ENCODE results near the gene TBX6.
"Not testable (repeated sequence)": the region's sequence is repeated elsewhere in the genome, so short reads cannot be mapped to it uniquely, and the experiment has no call there.

TBX6 gene

DNA sequence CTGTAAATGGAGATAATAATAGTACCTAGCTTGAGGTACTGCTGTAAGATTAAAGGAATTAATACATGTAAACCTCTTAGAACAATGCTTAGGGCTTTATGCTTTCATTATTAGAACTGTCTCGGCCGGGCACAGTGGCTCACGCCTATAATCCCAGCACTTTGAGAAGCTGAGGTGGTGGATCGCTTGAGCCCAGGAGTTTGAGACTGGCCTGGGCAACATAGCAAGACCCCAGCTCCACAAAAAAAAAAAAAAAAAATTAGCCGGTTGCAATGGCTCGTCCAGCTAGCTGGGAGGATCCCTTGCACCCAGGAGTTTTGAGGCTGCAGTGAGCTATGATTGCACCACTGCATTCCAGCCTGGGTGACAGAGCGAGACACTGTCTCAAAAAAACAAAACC is 23.1 kb upstream of the TBX6 start:
- DNase-seq; in situ Hi-C loops (cut with MboI; ENCODE audit: low pct_unique_long_range_greater_than_20kb, low sequenced_read_pairs): not testable (repeated sequence)

DNA sequence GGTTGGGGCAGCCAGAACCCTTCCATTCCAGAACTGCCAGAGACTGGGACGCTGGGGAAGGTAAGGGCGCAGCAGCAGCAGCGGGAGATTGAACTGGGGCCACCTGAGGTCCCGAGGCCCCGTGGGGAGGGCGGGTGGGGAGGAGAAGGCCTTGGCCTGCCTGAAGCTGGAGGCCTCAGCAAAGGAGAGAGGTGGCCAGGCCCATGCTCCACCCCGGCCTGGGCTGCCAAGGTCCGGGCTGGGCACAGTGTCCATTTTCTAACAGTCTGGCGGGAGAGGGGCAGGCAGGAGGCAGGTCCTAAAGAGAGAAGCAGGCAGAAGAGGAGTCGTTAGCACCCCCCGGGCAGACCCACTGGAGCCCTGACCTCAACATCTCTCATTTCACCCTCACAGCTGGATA is 22.7 kb upstream of the TBX6 start:
- no peak for DNase-seq
- in situ Hi-C loops (cut with MboI; ENCODE audit: low pct_unique_long_range_greater_than_20kb, low sequenced_read_pairs) = no loop called here

DNA sequence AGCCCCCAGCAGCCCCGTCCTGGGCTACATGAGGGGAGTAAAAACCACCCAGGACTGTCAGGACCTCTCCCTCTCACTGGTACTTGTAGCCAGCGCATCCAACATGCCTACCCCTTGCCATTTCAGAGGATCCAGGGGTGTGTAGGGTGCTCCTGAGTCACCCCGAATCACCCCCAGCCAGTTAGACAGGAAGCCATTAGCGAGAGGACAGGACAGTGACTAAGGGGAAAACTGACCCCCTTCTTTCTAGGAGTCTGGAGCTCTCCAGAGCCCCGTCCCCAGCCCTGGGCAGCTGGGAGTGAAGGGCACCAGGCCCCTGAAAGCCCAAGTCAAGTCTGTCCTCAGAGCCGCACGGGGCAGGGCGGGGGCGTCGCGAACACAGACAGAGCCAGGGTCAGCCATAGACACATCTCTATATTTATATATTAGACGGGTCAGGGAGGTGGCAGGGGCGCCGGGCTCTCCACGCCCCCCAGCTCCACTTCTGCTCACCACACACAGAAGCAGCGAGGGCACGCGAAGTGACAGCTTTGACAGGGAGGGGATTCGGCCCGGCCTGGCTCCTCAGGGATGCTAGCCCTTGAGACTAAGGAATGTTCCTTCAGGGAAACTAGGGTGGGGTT is 22.1 kb upstream of the TBX6 start:
- in situ Hi-C loops (cut with MboI; ENCODE audit: low pct_unique_long_range_greater_than_20kb, low sequenced_read_pairs) = no loop called here
- DNase-seq = no peak

DNA sequence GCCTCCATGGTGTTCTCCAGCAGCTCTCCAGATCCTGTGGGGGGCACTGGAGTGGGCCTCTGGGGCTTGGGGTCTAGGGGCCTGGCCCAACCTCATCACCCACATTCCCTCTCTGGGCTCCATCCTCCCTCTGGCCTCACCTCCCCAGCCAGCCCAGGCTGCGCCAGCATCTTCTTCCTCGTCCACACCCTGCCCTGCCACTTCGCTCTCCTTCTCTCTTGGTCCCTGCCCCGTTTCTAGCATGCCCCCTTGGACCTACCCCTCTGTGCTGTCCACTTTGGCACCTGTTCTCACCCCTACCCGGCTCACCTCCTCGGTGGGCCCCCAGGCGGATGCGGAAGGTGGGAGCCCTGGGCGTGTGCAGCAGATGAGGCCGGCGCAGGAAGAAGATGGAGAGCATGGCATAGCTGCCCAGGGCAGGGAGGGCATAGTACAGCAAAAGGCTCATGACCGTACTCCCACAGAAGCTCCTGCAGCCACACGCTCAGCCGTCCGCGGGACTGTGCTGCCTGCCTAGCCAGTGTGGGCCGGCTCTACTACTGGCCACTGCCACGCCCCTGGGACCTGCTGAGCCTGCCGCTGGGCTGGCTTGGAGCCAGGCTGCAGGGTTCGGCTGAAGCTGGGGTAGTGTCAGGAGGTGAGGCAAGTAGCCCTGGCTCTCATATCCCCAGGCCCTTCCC is 21.4 kb upstream of the TBX6 start, which contains the start of gene GDPD3:
Gene GDPD3, minus strand, starts transcription at position 507 of the 680 bp plus-strand sequence. Its CDS starts 59 bp downstream, at position 448.
- DNase-seq = no peak
- in situ Hi-C loops (cut with MboI; ENCODE audit: low pct_unique_long_range_greater_than_20kb, low sequenced_read_pairs) = no loop called here

GRCh38 chr16:30112197-30113030 is 20.7 kb upstream of the TBX6 start:
- peak; percentile 45 for DNase-seq
- in situ Hi-C loops (cut with MboI; ENCODE audit: low pct_unique_long_range_greater_than_20kb, low sequenced_read_pairs) = no loop called here

GRCh38 chr16:30110661-30111060 is 18.9 kb upstream of the TBX6 start:
- in situ Hi-C loops (cut with MboI; ENCODE audit: low pct_unique_long_range_greater_than_20kb, low sequenced_read_pairs) = no loop called here
- no peak for DNase-seq

GRCh38 chr16:30108059-30108850 is 16.5 kb upstream of the TBX6 start:
- no peak for DNase-seq
- in situ Hi-C loops (cut with MboI; ENCODE audit: low pct_unique_long_range_greater_than_20kb, low sequenced_read_pairs) = no loop called here

- in situ Hi-C loops (cut with MboI; ENCODE audit: low pct_unique_long_range_greater_than_20kb, low sequenced_read_pairs) = no loop called here
- DNase-seq = no peak
Observed at GRCh38 chr16:30104492-30104891, 12.8 kb upstream of the TBX6 start.

DNA sequence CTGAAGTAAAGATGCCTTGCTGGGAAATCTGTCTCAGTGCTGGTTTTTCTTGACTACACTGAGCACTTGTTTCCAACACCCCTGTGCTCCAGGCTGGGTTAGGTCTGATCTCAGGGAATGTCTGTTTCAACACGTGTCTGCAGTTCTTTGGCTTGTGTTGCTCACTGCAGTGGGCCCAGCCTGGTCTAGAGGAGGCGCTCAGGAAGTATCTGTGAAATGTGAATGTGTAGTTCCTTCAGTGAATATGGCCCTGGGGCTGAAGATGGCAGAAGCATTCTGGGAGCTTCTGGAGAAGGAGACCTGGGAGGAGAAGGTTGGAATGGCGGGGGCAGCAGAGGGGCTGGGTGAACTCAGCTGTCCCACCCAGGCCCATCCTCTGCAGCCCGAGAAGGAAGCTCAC is 12.4 kb upstream of the TBX6 start:
- in situ Hi-C loops (cut with MboI; ENCODE audit: low pct_unique_long_range_greater_than_20kb, low sequenced_read_pairs) = no loop called here
- DNase-seq = no peak

GRCh38 chr16:30096862-30097563 is 5.3 kb upstream of the TBX6 start:
- in situ Hi-C loops (cut with MboI; ENCODE audit: low pct_unique_long_range_greater_than_20kb, low sequenced_read_pairs) = no loop called here
- peak; percentile 48 for DNase-seq

GRCh38 chr16:30096105-30096861 is 4.6 kb upstream of the TBX6 start, which contains the start of gene YPEL3:
TSS of gene YPEL3 (minus strand) at chr16:30096213. CDS start at chr16:30095482, 731 bp downstream.
- peak; percentile 83 for DNase-seq
- in situ Hi-C loops (cut with MboI; ENCODE audit: low pct_unique_long_range_greater_than_20kb, low sequenced_read_pairs) = no loop called here

GRCh38 chr16:30095166-30096078 is 3.7 kb upstream of the TBX6 start:
- in situ Hi-C loops (cut with MboI; ENCODE audit: low pct_unique_long_range_greater_than_20kb, low sequenced_read_pairs) = no loop called here
- DNase-seq = no peak

DNA sequence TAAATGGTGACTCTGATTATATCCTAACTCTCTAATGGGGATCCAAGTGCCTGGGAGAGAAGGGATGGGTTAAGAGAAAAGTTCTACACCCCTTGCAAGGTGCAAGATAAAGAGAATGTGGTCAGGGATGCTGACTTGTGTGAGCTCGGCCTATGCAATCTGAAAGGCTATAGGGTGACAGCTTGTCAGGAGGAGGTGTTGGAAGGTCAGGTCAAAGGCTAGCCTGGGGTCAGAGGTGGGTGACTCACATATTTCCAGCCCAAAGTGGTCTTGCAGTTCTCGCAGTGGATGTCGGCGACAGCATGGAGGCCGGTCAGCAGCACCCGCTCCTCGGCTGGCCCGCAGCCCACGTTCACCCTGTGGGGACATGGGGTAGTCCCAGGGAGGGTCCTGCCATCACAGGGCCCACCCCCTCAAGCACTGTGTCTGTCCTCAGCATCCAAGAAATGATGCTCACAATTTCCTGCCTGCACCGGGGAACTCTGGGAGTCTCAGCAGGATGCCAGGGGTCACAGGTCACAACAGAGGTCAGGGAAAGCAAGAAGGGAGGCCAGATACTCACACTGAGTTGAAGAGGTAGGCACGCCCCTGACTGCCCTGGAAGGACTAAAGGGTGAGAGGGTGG is 2.9 kb upstream of the TBX6 start:
- in situ Hi-C loops (cut with MboI; ENCODE audit: low pct_unique_long_range_greater_than_20kb, low sequenced_read_pairs) = no loop called here
- no peak for DNase-seq

- in situ Hi-C loops (cut with MboI; ENCODE audit: low pct_unique_long_range_greater_than_20kb, low sequenced_read_pairs) = no loop called here
- peak; percentile 99 for DNase-seq
Observed at GRCh38 chr16:30092373-30093010, 768 bp upstream of the TBX6 start.

DNA sequence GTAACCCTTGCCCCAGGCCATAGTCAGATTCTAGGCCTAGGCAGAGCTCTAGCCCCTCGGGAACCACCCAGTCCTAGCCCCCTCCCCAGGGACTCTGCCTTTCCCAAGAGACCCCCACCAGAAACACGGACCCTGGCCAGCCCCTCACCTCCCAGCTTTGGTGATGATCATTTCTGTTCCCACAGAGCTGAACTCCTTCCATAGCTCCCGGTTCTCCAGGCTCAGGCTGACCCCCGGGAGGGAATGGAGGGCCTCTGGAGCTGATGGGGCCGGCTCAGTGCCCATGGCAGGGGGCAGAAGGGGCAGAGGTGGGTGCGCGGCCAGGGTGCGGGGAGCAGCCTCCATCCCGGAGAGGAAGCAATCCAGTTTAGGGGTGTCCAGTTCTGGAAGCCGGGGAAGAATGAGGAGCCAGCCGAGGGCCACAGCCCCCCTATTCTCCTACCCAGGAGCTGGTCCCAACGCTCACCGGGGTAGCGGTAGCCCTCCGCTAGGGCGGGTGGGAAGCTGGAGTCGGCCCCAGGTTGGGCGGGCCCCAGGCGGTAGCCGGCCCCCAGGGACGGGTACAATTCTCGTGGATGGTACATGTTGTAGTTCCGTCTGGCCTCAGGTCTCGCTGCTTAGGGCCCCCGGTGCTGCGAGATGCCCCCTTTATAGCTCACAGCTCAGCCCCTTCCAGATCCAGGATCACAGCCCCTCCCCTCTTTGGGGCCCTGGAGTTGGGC is 953 bp downstream of the TBX6 start:
- in situ Hi-C loops (cut with MboI; ENCODE audit: low pct_unique_long_range_greater_than_20kb, low sequenced_read_pairs) = no loop called here
- no peak for DNase-seq
